CD4-positive, alpha-beta T cell treated with Interleukin-17A for 4 hours (primary cell): ENCODE results near the gene QPCT.
"Not testable (repeated sequence)": the region's sequence is repeated elsewhere in the genome, so short reads cannot be mapped to it uniquely, and the experiment has no call there.

ENCODE experiments used
- DNase-seq: peaks from one replicate; pipeline ENCODE4 v3.0.0-alpha.2; 2020; ENCODE audit warnings: mixed read lengths

Gene QPCT

GRCh38 chr2:37361994-37362698 lies 17.7 kb downstream of the QPCT start:
- DNase-seq, result no peak

GRCh38 chr2:37364351-37364750 lies 19.9 kb downstream of the QPCT start:
- no peak for DNase-seq

GRCh38 chr2:37365669-37366068 lies 21.2 kb downstream of the QPCT start:
- DNase-seq, result no peak

GRCh38 chr2:37366773-37367172 lies 22.3 kb downstream of the QPCT start:
- no peak for DNase-seq

- DNase-seq, result no peak
These were observed 22.9 kb downstream of the QPCT start for GRCh38 chr2:37367310-37367709.

- DNase-seq, result peak; percentile 34
These were observed 23.6 kb downstream of the QPCT start for GRCh38 chr2:37367984-37368383.

- DNase-seq, result no peak
These were observed 26.2 kb downstream of the QPCT start for GRCh38 chr2:37370666-37371065.

GRCh38 chr2:37372000-37372399 lies 27.6 kb downstream of the QPCT start:
- no peak for DNase-seq

GRCh38 chr2:37375741-37376288 lies 31.4 kb downstream of the QPCT start:
- DNase-seq, result no peak

GRCh38 chr2:37376421-37377186 lies 32.2 kb downstream of the QPCT start:
- peak; percentile 35 for DNase-seq

- no peak for DNase-seq
These were observed 32.7 kb downstream of the QPCT start for GRCh38 chr2:37377187-37377532.

- no peak for DNase-seq
These were observed 34.0 kb downstream of the QPCT start for GRCh38 chr2:37378411-37378810.

- DNase-seq, result no peak
These were observed 35.5 kb downstream of the QPCT start for GRCh38 chr2:37379881-37380296.

GRCh38 chr2:37380787-37381186 lies 36.4 kb downstream of the QPCT start:
- DNase-seq, result not testable (repeated sequence)

GRCh38 chr2:37384261-37384660 lies 39.8 kb downstream of the QPCT start:
- DNase-seq, result not testable (repeated sequence)

- no peak for DNase-seq
These were observed 42.9 kb downstream of the QPCT start for GRCh38 chr2:37387148-37387835.

GRCh38 chr2:37388074-37388473 lies 43.6 kb downstream of the QPCT start:
- DNase-seq, result no peak

- DNase-seq, result no peak
These were observed 45.0 kb downstream of the QPCT start for GRCh38 chr2:37389395-37389794.

- DNase-seq, result peak; percentile 65
These were observed 45.7 kb downstream of the QPCT start for GRCh38 chr2:37389989-37390765.

- no peak for DNase-seq
These were observed 46.3 kb downstream of the QPCT start for GRCh38 chr2:37390777-37391176.

GRCh38 chr2:37391711-37392110 lies 47.3 kb downstream of the QPCT start:
- no peak for DNase-seq

- no peak for DNase-seq
These were observed 48.0 kb downstream of the QPCT start for GRCh38 chr2:37392428-37392827.

GRCh38 chr2:37394263-37394662 lies 49.8 kb downstream of the QPCT start:
- no peak for DNase-seq
